H1 (cell line): ENCODE data around the gene HLA-DPA1. TPM values are rescaled to one million over a fixed set of nuclear protein-coding genes. Genes with fewer than 3 reads are reported as not detected.

Source experiments
- ASH2L ChIP-seq: fragments of 200-600, 300-600 bp; sonication (generic); IDR thresholded peaks from one replicate; pipeline ENCODE4 v1.7.1; 2017; ENCODE audit warnings: low read length
- BACH1 ChIP-seq: IDR thresholded peaks from 2 replicates; pipeline ENCODE4 v1.6.1; 2012; ENCODE audit warnings: low read length, improper control_type of control experiment
- BRCA1 ChIP-seq: IDR thresholded peaks from 2 replicates; pipeline ENCODE4 v1.6.1; 2012; ENCODE audit warnings: low read depth, low read length, improper control_type of control experiment
- CTBP2 ChIP-seq: IDR thresholded peaks from 2 replicates; pipeline ENCODE4 v1.7.0; 2011; ENCODE audit warnings: borderline replicate concordance, mild to moderate bottlenecking, moderate library complexity, mixed read lengths, low read length; ENCODE audit not compliant: insufficient read depth, insufficient read length
- EP300 ChIP-seq, 2 experiments: IDR thresholded peaks; 1 replicate in 1 of 2; 2 replicates in 1 of 2; pipeline ENCODE4 v1.6.1; 2011 to 2012; ENCODE audit warnings: low read depth in 2 of 2, low read length in 2 of 2, mild to moderate bottlenecking in 2 of 2, borderline replicate concordance in 1 of 2, inconsistent platforms in 1 of 2, moderate library complexity in 1 of 2
- FOSL1 ChIP-seq: IDR thresholded peaks from 2 replicates; pipeline ENCODE4 v1.6.1; 2011; ENCODE audit warnings: mild to moderate bottlenecking, low read depth, low read length, moderate library complexity; ENCODE audit not compliant: insufficient read depth
- HDAC2 ChIP-seq, 2 experiments: fragments of 300-600 bp in 1 of 2; sonication (generic) in 1 of 2; IDR thresholded peaks; 2 replicates each; pipeline ENCODE4 v1.6.1; 2011 to 2012; ENCODE audit warnings: low read depth in 2 of 2, low read length in 2 of 2, mild to moderate bottlenecking in 2 of 2, moderate library complexity in 2 of 2, borderline replicate concordance in 1 of 2, inconsistent platforms in 1 of 2
- JUN ChIP-seq: IDR thresholded peaks from 2 replicates; pipeline ENCODE4 v1.6.1; 2011; ENCODE audit warnings: low read depth, mild to moderate bottlenecking, improper control_type of control experiment, low read length
- MAFK ChIP-seq: IDR thresholded peaks from 2 replicates; pipeline ENCODE4 v1.6.1; 2012; ENCODE audit warnings: low read depth, mild to moderate bottlenecking, improper control_type of control experiment, low read length
- TEAD4 ChIP-seq: IDR thresholded peaks from 2 replicates; pipeline ENCODE4 v1.6.1; 2012; ENCODE audit warnings: low read depth, low read length, inconsistent platforms, mixed read lengths
- polyA plus RNA-seq, 7 experiments: library from polyadenylated mRNA; depleted of rRNA in 3 of 7; stranded (reverse) in 5 of 7; unstranded in 2 of 7; fragments of >200 nt in 5 of 7; fragments of 200-250 nt in 2 of 7; gene quantifications; 1 replicate in 5 of 7; 2 replicates in 1 of 7; 4 replicates in 1 of 7; pipeline versions ENCODE4 v1.2.1 to v1.2.3, GENCODE V29; 2011 to 2013; ENCODE audit warnings: missing spikeins in 2 of 7, mixed read lengths in 2 of 7
- total RNA-seq: library from RNA; stranded (reverse); fragmentation: NEBNext Ultra II Directional; extraction: Animal tissue kit (Norgen Biotek cat#: 25700); gene quantifications from 2 replicates; pipeline ENCODE4 v1.2.1, GENCODE V29; 2021

HLA-DPA1 gene
- total and polyA plus RNA-seq, 2 of the 8 experiments (the other 6 are each of a cell fraction or from before 2014, with no cell fraction given) = 6.2 to 13.1 TPM

GRCh38 chr6:33103776-33104175 lies 30.3 kb upstream of the HLA-DPA1 start (continued):
- TF ChIP-seq HDAC2 (IDR thresholded peaks at IDR 0.05; ENCODE audit: borderline replicate concordance in 1 of 2, low read depth in 2 of 2, low read length in 2 of 2) = no peak
- no peak for TF ChIP-seq FOSL1
- no peak for TF ChIP-seq MAFK
- TF ChIP-seq EP300 (IDR thresholded peaks at IDR 0.05; ENCODE audit: borderline replicate concordance in 1 of 2, low read depth in 2 of 2, low read length in 2 of 2) = no peak
- no peak for TF ChIP-seq BRCA1
- no peak for TF ChIP-seq TEAD4
- TF ChIP-seq CTBP2 = no peak
- no peak for TF ChIP-seq BACH1
- TF ChIP-seq ASH2L = no peak
- TF ChIP-seq JUN = no peak
